Measurements from ENCODE around the gene NT5E.
"Not testable (repeated sequence)": the region's sequence is repeated elsewhere in the genome, so short reads cannot be mapped to it uniquely, and the experiment has no call there.

Gene NT5E
- 11.7 to 37.5 reads per million in 2 donors for total RNA-seq

DNA sequence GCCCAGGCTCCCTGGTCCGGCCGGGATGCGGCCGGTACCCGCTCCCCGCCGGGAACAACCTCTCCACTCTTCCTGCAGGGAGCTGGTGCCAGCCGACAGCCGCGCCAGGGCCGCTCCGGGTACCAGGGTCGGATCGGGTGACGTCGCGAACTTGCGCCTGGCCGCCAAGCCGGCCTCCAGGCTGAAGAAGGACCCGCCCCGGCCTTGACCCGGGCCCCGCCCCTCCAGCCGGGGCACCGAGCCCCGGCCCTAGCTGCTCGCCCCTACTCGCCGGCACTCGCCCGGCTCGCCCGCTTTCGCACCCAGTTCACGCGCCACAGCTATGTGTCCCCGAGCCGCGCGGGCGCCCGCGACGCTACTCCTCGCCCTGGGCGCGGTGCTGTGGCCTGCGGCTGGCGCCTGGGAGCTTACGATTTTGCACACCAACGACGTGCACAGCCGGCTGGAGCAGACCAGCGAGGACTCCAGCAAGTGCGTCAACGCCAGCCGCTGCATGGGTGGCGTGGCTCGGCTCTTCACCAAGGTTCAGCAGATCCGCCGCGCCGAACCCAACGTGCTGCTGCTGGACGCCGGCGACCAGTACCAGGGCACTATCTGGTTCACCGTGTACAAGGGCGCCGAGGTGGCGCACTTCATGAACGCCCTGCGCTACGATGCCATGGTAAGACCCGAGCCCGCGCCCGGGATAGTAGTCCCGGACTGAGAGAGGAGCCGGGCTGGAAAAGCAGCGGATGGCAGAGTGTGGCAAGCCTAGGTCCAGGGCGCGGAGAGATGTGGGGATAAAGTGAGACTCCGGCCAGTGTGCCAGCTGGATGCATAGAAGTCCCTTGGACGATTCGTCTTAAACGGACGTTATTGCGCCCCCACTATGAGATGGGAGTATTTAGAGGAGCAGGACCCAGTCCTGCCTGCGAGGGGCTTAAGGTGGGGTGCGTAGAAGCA, at the start of gene NT5E:
Gene NT5E, plus strand, starts transcription at position 266 of the 942 bp plus-strand sequence. Its CDS starts 57 bp downstream, at position 323.
- peak; percentile 42 for DNase-seq

DNA sequence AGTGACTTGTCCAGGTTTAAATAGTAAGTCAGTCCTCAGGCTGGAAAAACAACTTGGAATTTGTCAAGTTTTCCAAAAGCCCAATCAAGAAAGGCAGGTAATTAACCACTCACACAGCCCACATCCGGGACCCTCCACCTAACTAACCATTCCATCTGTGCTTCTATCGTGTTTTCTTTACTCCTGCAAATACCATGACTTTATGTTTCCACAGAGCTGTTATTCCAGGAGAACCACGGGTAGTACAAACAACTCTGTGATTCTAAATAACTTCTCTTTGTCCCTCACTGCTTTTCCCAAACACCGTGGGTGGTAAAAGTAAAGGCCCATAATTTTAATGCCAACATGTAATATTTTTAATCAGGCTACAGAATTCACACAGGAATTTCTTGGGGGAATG, 49.6 kb upstream of the NT5E start:
- no peak for DNase-seq

DNA sequence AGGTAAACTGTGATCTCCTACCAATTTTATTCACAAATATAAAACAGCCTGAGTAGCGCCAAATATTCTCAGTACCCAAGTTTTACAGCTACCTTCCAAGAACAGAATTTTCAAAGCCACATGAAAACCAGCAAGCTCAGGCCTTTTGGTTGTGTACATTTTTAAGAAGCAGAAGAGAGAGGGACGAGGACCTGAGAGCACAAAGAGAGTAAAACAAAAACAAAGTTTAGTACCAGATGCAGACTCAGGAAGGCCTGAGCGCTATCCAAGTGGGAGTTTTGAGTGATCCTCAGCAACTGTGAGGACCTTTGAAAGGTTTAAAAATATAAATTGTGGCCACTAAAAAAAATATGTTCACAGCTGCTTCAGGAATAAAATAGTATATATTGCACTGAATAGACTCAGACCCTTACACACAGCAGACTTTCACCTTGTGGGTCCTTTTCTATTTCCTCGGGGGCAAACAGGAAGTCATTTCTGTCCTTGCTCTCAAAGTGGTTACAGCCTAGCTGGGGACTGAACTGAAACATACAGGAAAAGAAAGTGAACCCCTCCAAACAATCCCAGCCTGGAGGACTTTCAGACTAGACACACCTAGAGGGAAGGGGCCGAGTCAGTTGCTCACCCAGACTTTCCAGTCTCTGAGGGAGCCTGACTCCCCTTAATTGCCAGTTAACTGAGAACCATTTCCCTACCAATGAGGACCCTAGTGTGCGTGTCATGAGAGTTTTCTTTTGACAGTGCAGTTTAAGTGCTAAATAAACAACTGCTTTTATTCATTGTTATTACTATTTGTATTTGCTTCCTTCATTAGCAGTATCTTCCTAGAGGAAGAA, 48.5 kb upstream of the NT5E start:
- DNase-seq = no peak

DNA sequence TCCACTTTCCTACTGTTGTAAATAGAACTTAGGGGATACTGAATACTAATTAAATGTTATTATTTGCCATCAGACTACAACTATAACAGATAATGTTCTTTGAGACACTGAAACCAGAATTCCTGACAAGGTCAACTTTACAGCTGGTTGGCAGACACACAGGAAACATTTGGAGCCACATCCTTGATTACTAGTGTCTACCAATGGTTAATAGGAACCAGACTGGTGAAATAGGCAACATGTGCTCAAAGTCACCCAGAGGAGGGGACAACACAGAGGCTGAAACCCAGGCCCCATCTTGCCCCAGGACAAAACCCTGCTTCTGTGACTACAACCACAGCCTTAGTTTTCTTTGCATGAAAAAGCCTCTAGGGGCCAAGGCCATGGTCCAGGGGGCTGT, 47.8 kb upstream of the NT5E start:
- DNase-seq = no peak

DNA sequence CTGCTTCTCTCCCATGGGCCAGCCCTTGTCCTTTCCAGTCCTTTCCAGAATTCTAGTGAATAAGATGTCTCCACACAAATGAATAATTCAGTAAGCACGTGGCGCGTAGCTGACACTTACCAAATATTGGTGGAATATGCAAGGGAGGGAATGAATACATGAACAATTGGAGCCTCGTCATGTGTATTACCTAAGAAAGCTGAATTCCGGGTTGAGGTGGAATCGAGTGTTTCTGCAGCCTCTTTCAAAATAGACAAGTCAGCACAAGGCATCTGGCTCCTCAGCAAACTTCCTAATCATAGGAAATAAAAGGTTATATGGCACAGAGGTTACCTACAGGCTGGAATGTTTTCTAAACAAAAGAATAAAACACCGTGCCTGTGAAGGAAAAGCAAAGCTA, 47.0 kb upstream of the NT5E start:
- DNase-seq = no peak

DNA sequence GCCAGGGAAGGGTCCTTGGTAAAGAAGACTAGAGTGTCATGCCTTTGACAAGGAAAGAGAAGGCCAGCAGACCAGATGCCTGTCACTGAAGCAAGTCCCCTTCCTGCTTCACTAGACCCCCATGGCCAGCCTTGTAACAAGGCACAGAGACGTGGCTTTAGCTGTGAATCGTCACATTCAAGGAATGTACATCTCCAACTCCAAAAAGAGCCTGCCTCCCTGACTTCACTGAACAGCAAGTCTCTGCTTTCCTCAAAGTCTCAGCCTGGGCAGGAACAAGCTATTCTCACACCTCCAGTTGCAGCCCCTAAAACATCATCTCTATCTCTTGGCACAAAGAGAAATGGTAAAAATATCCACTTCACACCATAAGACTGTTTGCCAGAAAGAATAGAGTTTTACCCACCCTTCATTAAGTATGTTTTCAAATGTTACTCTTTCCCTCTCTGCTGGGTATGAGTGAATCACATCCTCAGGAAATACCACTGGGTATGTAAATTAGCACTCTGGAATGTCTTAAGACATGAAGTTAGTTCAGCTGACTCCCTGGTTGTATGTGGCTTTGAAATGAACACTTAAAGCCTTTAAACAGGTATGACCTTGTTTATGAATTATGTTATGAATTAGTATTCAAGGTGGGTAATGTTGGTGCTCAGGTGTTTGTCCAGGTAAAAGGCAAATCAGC, 46.4 kb upstream of the NT5E start:
- DNase-seq = no peak

DNA sequence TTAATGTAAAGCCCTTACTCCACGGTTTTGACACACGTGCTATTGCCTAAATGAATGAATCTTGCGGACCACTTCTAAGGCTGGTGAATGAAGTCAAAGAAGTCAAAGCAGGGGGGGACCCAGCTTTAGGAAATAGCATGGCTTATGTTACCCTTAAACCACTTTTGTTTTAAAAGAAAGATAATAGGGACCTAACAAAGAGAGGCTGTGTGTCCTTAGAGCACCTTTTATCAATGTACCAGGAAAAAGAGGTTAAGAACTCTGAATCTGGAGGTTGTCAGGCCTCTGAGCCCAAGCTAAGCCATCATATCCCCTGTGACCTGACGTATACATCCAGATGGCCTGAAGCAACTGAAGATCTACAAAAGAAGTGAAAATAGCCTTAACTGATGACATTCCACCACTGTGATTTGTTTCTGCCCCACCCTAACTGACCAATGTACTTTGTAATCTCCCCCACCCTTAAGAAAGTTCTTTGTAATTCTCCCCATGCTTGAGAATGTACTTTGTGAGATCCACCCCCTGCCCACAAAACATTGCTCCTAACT, 45.8 kb upstream of the NT5E start:
- not testable (repeated sequence) for DNase-seq

DNA sequence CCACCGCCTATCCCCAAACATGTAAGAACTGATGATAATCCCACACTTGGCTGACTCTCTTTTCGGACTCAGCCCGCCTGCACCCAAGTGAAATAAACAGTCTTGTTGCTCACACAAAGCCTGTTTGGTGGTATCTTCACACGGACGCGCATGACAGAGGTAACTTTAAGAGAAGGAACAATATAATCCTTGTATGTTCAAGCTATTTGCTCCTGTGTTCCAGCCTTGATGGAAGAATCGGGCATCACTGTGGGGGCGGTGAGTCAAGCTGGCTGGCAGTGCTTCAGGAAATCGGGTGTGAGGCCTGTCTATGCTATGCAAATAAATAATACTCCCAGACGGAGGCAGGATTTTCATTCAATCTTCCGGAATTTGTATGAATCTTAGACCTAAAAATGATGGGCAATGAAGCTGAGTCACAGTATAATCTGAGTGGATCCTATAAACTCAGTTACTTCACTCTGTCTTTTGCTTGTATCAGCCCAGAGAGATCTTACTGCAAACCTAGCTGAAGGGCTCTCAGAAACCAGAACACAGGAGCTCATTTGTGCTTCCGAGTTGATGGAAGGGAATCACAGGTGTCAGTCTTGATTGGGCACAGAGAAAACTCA, 45.2 kb upstream of the NT5E start:
- no peak for DNase-seq

DNA sequence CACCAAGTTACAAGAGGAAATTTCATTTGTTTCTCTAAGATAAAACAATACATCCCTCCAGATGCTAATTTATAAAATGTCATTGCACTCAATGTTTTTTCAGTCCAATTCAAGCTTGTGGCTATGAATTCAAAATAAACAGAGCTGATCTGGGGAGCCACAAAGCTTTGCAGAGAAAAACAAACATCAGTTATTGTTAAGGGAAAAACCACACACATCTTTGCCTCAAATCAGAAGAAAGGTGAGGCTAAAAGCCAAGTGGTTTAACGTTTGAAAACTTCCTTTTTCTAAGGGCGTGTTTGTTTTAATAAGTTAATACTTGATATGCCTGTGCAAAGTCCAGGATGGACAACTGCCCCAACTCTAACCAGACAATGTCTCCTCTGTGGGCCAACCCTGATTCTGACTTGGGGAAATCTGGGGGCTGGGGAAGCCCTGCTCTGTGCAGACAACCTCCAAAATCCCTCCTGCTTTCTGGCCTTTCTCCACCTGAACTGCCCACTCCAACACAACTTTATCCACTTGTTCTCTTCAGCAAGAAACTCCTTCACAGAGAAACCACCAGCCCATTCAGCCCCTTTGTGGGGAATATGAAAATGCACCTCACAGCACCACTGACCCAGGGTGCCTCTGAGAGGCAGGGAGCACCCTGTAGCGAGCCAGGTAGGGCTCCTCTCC, 44.6 kb upstream of the NT5E start:
- no peak for DNase-seq

DNA sequence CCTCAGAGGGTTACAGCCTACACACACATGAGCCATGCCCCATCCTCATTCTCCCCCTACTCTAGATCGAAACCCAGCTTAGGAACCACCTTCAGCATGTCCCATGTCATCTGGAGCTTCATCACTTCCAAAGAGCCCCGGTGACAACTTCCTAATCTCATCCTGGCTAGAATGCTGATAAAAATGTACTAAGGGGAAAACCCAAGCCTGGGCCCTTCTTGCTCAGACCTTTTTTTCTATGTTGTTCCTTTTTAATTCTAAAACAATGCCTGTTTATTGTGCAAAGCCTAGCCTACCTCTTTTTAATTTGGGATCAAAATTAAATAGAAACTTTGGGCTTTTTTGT, 44.1 kb upstream of the NT5E start:
- no peak for DNase-seq

DNA sequence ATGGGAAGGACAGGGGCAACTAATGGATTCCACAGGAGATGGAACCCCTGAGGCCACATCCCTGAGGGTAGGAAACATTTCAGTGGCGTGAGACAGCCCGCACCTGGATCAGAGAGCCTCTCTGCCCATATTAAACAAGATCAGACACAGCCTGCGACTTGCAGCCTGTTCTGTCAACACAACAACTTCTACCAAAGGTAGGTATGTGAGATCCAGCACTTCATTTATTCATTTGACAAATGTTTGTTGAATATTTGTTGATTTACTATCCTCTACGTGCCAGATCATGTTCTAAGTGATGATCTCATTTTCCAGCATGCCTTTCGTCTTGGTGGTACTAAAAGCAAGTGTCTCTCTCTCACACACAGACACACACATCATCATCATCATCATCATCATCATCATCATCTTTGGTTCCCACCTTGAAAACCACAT, 43.2 kb upstream of the NT5E start:
- DNase-seq = no peak

DNA sequence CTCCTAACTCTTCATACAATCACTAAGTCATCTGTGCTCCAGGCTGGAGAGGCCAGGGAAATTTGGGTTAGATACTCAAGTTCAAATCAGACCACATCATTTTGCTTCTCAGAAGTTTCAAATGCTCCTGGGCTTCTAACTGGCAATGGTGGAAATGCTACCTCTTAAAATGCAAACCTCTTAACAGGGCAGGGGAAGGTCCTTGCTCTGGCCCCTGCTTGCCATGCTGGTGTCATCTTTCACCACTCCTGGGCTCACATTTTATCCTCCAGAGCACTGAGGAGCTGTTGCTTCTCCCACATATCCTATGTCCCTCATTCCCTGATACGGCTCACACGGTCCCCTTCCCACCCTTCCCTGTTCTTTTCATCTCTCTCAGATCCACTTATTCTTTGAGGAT, 41.8 kb upstream of the NT5E start:
- DNase-seq = no peak

DNA sequence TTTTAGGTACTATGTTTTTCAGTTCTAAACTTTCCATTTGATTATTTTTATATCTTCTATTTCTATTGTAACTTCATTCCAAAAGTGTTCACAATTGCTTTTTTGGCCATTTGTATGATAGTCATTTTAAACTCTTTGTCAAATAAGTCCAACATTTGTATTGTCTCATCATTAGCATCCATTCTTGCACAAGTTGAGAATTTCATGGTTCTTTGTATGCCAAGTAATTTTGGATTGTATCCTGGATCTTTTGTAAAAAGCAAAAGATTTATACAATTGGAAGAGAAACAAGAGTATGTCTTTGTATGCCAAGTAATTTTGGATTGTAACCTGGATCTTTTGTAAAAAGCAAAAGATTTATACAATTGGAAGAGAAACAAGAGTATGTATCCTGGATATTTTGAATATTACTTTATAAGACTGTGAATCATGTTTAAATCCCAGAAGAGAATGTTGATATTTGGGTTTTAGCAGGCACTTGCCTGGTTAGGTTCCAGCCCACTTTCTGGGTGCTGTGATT, 36.9 kb upstream of the NT5E start:
- no peak for DNase-seq

DNA sequence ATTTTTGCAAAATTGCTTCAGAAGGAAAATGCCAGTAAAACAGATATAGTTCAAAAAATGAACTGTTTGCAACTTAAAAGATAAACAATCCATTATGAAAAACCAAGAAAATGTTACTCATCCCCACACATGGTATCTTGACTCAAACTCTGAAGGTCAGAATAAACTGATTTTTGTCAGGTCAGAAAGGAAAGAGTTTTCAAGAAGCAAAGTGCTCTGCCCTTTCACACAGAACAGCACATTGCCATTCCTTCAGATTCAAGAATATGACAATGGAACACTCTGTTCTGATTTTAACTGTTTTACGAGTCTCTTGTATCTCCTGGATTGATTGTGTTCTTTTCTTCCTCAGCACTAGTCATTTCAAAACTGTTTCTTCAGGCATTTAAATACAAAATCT, 33.8 kb upstream of the NT5E start:
- DNase-seq = no peak

DNA sequence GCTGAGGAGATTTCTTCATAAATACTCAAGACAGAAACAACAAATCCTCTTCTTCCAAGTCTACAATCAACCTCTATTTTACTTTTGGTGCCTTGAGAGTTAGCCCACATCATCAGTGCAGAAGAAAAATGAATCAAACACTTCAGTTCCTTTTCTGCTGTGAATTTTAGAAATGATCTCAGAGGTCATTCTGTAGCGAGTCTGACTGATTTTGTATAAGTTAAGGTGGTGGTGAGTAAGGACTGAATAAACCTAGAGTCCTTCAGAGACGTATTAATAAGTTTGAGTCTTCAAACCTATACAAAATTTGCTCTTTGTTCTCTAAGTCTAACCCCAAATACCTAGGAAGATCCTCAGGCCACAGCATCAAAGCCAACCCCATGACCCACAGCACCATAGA, 33.1 kb upstream of the NT5E start:
- no peak for DNase-seq

DNA sequence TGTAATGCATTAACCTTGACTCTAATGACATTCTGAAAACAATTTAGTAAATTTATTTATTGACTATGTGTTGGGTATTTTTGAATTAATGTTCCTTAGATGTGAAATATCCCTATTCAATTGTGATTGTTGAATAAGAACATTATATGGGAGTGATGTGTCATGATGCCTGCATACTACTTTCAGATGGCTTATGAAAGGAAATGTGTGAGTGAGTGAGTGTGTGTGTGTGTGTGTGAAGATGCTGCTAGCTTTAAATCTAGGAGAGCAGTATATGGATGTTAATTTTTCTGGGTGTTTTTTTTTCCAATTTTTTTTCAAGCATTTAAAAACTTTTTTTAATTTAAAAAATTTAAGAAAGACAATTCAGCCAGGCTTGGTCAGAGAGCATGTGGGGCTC, 32.5 kb upstream of the NT5E start:
- DNase-seq = no peak

DNA sequence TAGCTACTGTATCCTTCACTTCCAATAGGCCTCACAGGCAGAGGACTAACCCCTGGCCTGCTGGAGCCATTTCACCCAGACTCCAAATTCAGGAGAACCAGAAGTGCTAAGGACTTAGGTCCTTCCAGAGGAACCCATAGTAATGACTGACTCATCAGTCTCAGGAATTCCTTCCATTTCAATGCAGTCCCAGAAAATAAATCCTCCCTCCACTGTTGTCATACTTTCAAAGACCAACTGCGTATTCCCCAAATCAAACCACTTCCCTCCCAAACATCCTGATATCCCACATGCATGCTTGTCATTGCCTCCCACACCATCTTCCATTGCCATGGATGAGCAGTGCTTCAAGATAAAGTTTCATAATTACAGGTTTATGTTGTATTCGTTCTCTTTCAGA, 31.8 kb upstream of the NT5E start:
- DNase-seq = no peak

DNA sequence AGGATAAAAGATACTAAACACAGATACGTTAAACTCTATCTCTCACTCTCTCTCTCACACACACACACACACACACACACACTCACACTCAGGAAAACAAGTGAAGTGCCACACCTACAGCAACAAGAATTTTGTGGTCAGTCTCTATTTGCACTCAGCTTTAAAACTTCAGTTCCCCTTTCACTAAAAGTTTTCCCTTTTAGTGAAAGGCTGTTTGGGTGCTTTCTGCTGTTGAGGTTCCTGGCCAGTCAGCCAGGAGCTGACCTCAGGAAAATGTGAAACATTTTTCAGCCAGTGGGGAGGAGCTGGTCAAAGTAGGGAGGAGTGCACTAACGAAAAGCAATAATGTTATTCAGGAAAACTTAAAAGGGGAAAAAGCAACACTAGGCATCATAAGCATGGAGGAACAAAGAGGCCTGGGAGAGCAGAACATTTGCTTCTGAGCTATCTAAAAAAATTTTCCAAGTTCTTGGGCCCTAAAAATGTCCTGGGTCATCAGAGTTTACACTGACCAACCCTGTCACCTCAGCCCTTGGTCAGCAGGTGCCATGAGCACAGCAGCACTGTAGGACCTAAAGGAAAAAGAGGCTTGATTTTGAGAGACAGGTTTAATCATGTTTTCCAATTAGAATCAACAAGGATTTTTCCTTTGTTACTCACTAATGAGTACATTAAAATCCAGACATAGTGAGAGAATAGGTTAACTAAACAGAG, 30.7 kb upstream of the NT5E start:
- DNase-seq = no peak

DNA sequence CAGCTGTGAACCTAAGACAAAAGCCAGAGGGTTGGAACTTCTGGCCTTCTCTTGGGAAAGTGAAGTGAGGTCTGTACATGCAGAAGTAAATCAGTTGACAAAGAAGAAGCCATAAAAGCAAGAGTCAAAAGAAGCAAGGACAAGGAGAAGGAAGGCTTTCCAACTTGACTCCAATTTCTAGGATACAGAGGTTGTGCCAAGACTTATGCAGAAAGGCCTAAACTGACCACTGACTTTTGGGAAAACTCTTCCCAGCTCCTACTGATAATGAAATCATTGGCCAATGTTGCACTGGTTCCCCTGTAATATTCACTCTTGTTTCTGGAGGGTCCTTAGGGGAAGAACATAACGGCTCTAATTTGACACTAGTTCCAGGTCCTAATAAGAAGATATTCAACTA, 29.3 kb upstream of the NT5E start:
- no peak for DNase-seq

DNA sequence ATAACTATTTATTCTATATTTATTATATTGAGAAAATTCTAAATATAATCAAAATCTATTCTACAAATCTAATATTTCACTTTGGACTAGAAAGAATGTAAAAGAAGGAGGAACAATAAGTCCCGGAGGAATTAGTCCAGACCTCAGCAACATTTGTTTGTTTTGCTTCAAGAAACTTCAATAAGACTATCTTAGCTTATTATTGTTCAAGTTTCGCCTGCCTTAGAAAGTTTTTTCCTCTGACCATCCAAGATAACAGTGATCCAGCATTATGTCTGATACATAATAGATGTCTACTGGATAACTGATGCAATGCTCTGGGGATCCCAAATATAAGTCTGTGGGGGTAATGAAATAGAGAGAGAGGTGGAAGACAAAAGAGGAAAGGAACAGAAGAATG, 28.7 kb upstream of the NT5E start:
- DNase-seq = no peak

DNA sequence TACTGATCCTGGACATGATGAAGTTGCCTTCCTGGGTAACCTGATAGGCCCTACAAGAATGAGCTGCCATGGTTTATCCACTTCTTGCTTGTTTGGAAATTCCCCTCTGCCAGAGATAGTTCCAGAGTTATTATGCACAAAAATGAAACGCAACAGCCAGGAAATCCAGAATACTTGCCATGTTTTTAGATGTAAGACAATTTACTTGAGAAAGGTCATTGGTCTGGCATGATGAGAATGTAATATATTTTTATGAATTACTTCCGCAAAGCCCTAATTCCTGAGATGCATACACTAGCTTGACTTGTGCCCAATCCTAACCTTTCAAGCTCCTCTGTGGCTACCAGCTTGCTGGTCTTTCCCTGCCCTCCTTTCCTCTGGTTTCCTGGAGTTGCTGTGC, 27.9 kb upstream of the NT5E start:
- DNase-seq = no peak

Measured in activated gamma-delta T cell (primary cell).